Left ventricle myocardium inferior (tissue), 1 donor: ENCODE data around the gene GALE. TPM values are rescaled to one million over a fixed set of nuclear protein-coding genes. Genes with fewer than 3 reads are reported as not detected.
"Not testable (repeated sequence)": the region's sequence is repeated elsewhere in the genome, so short reads cannot be mapped to it uniquely, and the experiment has no call there.

Experiments
- DNase-seq: peaks from one replicate; pipeline ENCODE4 v3.0.0-alpha.2; 2020
- H3K27ac ChIP-seq: fragments of 200-600 bp; replicated peaks from 2 replicates; pipeline ENCODE4 v1.8.0; 2021
- H3K27me3 ChIP-seq: fragments of 200-600 bp; 2 replicates; pipeline ENCODE4 v1.8.0; 2021; ENCODE audit warnings: low read depth
- H3K36me3 ChIP-seq: fragments of 200-600 bp; 2 replicates; pipeline ENCODE4 v1.8.0; 2021
- H3K4me1 ChIP-seq: fragments of 200-600 bp; 2 replicates; pipeline ENCODE4 v1.8.0; 2021
- H3K4me3 ChIP-seq: fragments of 200-600 bp; 2 replicates; pipeline ENCODE4 v1.8.0; 2021; ENCODE audit warnings: mild to moderate bottlenecking, moderate library complexity
- H3K9me3 ChIP-seq: fragments of 200-600 bp; replicated peaks from 2 replicates; pipeline ENCODE4 v1.8.0; 2021
- CTCF ChIP-seq: fragments of 200-600 bp; IDR thresholded peaks from 2 replicates; pipeline ENCODE4 v1.8.0; 2021; ENCODE audit warnings: antibody characterized with exemption, mild to moderate bottlenecking, borderline replicate concordance
- intact Hi-C: fragments of 100-400 bp; cut with micrococcal nuclease; formaldehyde crosslinking; loops from one replicate; pipeline ENCODE4 v1.11.0; 2022
- total RNA-seq: library from RNA; stranded (reverse); fragmentation: NEBNext Ultra II Directional; extraction: Animal tissue kit (Norgen Biotek cat#: 25700); gene quantifications from one replicate; pipeline ENCODE4 v1.2.1, GENCODE V29; 2021
- donor health status: DM: no; HTN: yes; CAD: no; lungs with severe emphysema.

Gene GALE
- total RNA-seq, 1 donor from 2014 or later: 6.3 TPM

GRCh38 chr1:23838401-23838866 is 37.9 kb upstream of the GALE start:
- Histone ChIP-seq H3K36me3 (no peaks in the 10 kb centered on the region), H3K9me3 (no peaks in the 10 kb centered on the region), H3K27me3 (peaks cover 5% of the 10 kb centered on the region), H3K27ac (no peak overlapping the region), H3K4me3 (peak overlapping the region; percentile 59), H3K4me1 (peaks cover 7% of the 10 kb centered on the region)
- TF ChIP-seq CTCF: no peak
- DNase-seq: peak; percentile 70
- intact Hi-C loops: no loop called here

- Histone ChIP-seq H3K4me3 (peak overlapping the region; percentile 59), H3K27me3 (peaks cover 5% of the 10 kb centered on the region), H3K4me1 (peaks cover 7% of the 10 kb centered on the region), H3K27ac (no peak overlapping the region), H3K9me3 (no peaks in the 10 kb centered on the region), H3K36me3 (no peaks in the 10 kb centered on the region)
- intact Hi-C loops: no loop called here
- DNase-seq: no peak
- no peak for TF ChIP-seq CTCF
Observed at GRCh38 chr1:23837908-23838307, 37.4 kb upstream of the GALE start.

GRCh38 chr1:23836037-23836436 is 35.5 kb upstream of the GALE start:
- no peak for DNase-seq
- intact Hi-C loops: no loop called here
- H3K27ac ChIP-seq: no peak overlapping the region
- TF ChIP-seq CTCF: no peak
- H3K4me1 ChIP-seq: peaks cover 7% of the 10 kb centered on the region
- H3K9me3 ChIP-seq: no peaks in the 10 kb centered on the region
- no peak overlapping the region for H3K4me3 ChIP-seq
- no peaks in the 10 kb centered on the region for H3K36me3 ChIP-seq
- H3K27me3 ChIP-seq: peaks cover 5% of the 10 kb centered on the region

- not testable (repeated sequence) for H3K27ac ChIP-seq, DNase-seq, H3K4me3 ChIP-seq
Observed at GRCh38 chr1:23834156-23834555, 33.6 kb upstream of the GALE start.

GRCh38 chr1:23827717-23828116 is 27.2 kb upstream of the GALE start:
- TF ChIP-seq CTCF: no peak
- Histone ChIP-seq H3K36me3 (no peaks in the 10 kb centered on the region), H3K27ac (no peak overlapping the region), H3K9me3 (no peaks in the 10 kb centered on the region), H3K27me3 (no peaks in the 10 kb centered on the region), H3K4me3 (no peak overlapping the region), H3K4me1 (peaks cover 25% of the 10 kb centered on the region)
- DNase-seq: no peak
- intact Hi-C loops: no loop called here

More at GRCh38 chr1:23834156-23834555, 33.6 kb upstream of the GALE start:
- H3K9me3 ChIP-seq, H3K4me1 ChIP-seq, H3K27me3 ChIP-seq, H3K36me3 ChIP-seq, intact Hi-C loops: not testable (repeated sequence)

GRCh38 chr1:23826590-23826989 is 26.0 kb upstream of the GALE start:
- intact Hi-C loops, H3K36me3 ChIP-seq, H3K27me3 ChIP-seq, H3K27ac ChIP-seq, DNase-seq, H3K4me3 ChIP-seq, H3K9me3 ChIP-seq: not testable (repeated sequence)
- H3K4me1 ChIP-seq: peaks cover 25% of the 10 kb centered on the region
